H9 (cell line): ENCODE measurements around the gene FAM13A. TPM values are rescaled to one million over a fixed set of nuclear protein-coding genes. Genes with fewer than 3 reads are reported as not detected.

Source experiments
- DNase-seq: peaks from one replicate; pipeline ENCODE4 v3.0.0-alpha.2; 2017
- H2AFZ ChIP-seq: one replicate; pipeline ENCODE4 v1.6.1; 2013; ENCODE audit warnings: mild to moderate bottlenecking, low read length, control low read depth, moderate library complexity
- H2AK5ac ChIP-seq: 2 replicates; pipeline ENCODE4 v1.6.1; 2013; ENCODE audit warnings: low read length, control low read depth, mixed read lengths; ENCODE audit not compliant: insufficient read length
- H2BK120ac ChIP-seq: one replicate; pipeline ENCODE4 v1.6.1; 2013; ENCODE audit warnings: low read depth, mild to moderate bottlenecking, low read length, control low read depth, inconsistent platforms; ENCODE audit not compliant: poor library complexity, severe bottlenecking
- H2BK12ac ChIP-seq: 2 replicates; pipeline ENCODE4 v1.6.1; 2013; ENCODE audit warnings: low read length, control low read depth, mixed read lengths, low read depth; ENCODE audit not compliant: insufficient read length
- H2BK15ac ChIP-seq: 2 replicates; pipeline ENCODE4 v1.6.1; 2013; ENCODE audit warnings: low read depth, low read length, control low read depth
- H2BK20ac ChIP-seq: one replicate; pipeline ENCODE4 v1.6.1; 2013; ENCODE audit warnings: low read depth, mild to moderate bottlenecking, low read length, control low read depth, inconsistent platforms; ENCODE audit not compliant: poor library complexity, severe bottlenecking
- H2BK5ac ChIP-seq: 2 replicates; pipeline ENCODE4 v1.6.1; 2013; ENCODE audit warnings: low read length, control low read depth, mixed read lengths; ENCODE audit not compliant: insufficient read length
- H3K14ac ChIP-seq: 2 replicates; pipeline ENCODE4 v1.6.1; 2013; ENCODE audit warnings: low read length, control low read depth; ENCODE audit not compliant: insufficient read depth
- H3K18ac ChIP-seq: 2 replicates; pipeline ENCODE4 v1.6.1; 2013; ENCODE audit warnings: low read depth, mild to moderate bottlenecking, mixed read lengths, low read length, control low read depth; ENCODE audit not compliant: insufficient read length
- H3K23ac ChIP-seq: 2 replicates; pipeline ENCODE4 v1.6.1; 2013; ENCODE audit warnings: low read length, control low read depth, mixed read lengths, low read depth; ENCODE audit not compliant: insufficient read length
- H3K23me2 ChIP-seq: 2 replicates; pipeline ENCODE4 v1.6.1; 2013; ENCODE audit warnings: low read depth, mild to moderate bottlenecking, mixed read lengths, low read length, control low read depth; ENCODE audit not compliant: insufficient read length, poor library complexity, severe bottlenecking
- H3K27ac ChIP-seq: 2 replicates; pipeline ENCODE4 v1.5.1; 2013; ENCODE audit warnings: low read length, control low read depth, mixed read lengths, low read depth; ENCODE audit not compliant: insufficient read length
- H3K27me3 ChIP-seq: 2 replicates; pipeline ENCODE4 v1.6.1; 2013; ENCODE audit warnings: low read length, control low read depth, inconsistent platforms; ENCODE audit not compliant: insufficient read depth
- H3K4ac ChIP-seq: 2 replicates; pipeline ENCODE4 v1.6.1; 2013; ENCODE audit warnings: low read depth, mild to moderate bottlenecking, control low read depth, inconsistent platforms, low read length, moderate library complexity
- H3K4me1 ChIP-seq: 2 replicates; pipeline ENCODE4 v1.6.1; 2013; ENCODE audit warnings: low read length, control low read depth, inconsistent platforms; ENCODE audit not compliant: insufficient read depth
- H3K4me2 ChIP-seq: 2 replicates; pipeline ENCODE4 v1.6.1; 2013; ENCODE audit warnings: low read length, control low read depth, mixed read lengths; ENCODE audit not compliant: insufficient read length, insufficient read depth
- H3K56ac ChIP-seq: 2 replicates; pipeline ENCODE4 v1.6.1; 2013; ENCODE audit warnings: low read depth, mild to moderate bottlenecking, mixed read lengths, low read length, control low read depth; ENCODE audit not compliant: insufficient read length
- H3K79me1 ChIP-seq: 2 replicates; pipeline ENCODE4 v1.6.1; 2013; ENCODE audit warnings: low read depth, mild to moderate bottlenecking, moderate library complexity, low read length, control low read depth, inconsistent platforms; ENCODE audit not compliant: insufficient read depth, poor library complexity, severe bottlenecking
- H3K79me2 ChIP-seq: 2 replicates; pipeline ENCODE4 v1.6.1; 2013; ENCODE audit warnings: low read length, control low read depth, inconsistent platforms; ENCODE audit not compliant: insufficient read depth
- H3K9ac ChIP-seq: 2 replicates; pipeline ENCODE4 v1.6.1; 2013; ENCODE audit warnings: low read length, control low read depth, mixed read lengths; ENCODE audit not compliant: insufficient read length; ENCODE audit errors: extremely low read depth
- H3K9me3 ChIP-seq: one replicate; pipeline ENCODE4 v1.6.1; 2013; ENCODE audit warnings: low read depth, low read length, inconsistent platforms; ENCODE audit not compliant: control insufficient read depth
- H3T11ph ChIP-seq: one replicate; pipeline ENCODE4 v1.6.1; 2013; ENCODE audit warnings: mild to moderate bottlenecking, low read length, control low read depth, inconsistent platforms
- H4K20me1 ChIP-seq: one replicate; pipeline ENCODE4 v1.6.1; 2013; ENCODE audit not compliant: control insufficient read depth, insufficient read length, insufficient read depth
- H4K5ac ChIP-seq: 2 replicates; pipeline ENCODE4 v1.6.1; 2013; ENCODE audit warnings: low read depth, mild to moderate bottlenecking, mixed read lengths, low read length, control low read depth; ENCODE audit not compliant: insufficient read length
- H4K8ac ChIP-seq: replicated peaks from 2 replicates; pipeline ENCODE4 v1.6.1; 2013; ENCODE audit warnings: low read length, control low read depth, mixed read lengths, low read depth; ENCODE audit not compliant: insufficient read length
- H4K91ac ChIP-seq: 2 replicates; pipeline ENCODE4 v1.6.1; 2013; ENCODE audit warnings: low read depth, mild to moderate bottlenecking, moderate library complexity, mixed read lengths, low read length, control low read depth; ENCODE audit not compliant: insufficient read length
- H3K27ac Mint-ChIP-seq, 3 experiments: 2 replicates in 2 of 3; 3 replicates in 1 of 3; pipeline ENCODE4 v1.8.0; 2020 to 2021; ENCODE audit warnings: mixed read lengths in 3 of 3, mild to moderate bottlenecking in 1 of 3, moderate library complexity in 1 of 3
- H3K27me3 Mint-ChIP-seq: 2 replicates; pipeline ENCODE4 v1.8.0; 2021; ENCODE audit warnings: low read depth, mild to moderate bottlenecking, moderate library complexity, mixed read lengths
- H3K36me3 Mint-ChIP-seq, 3 experiments: 2 replicates in 2 of 3; 3 replicates in 1 of 3; pipeline ENCODE4 v1.8.0; 2020 to 2021; ENCODE audit warnings: low read depth in 3 of 3, mixed read lengths in 3 of 3; ENCODE audit not compliant: insufficient read depth in 1 of 3
- H3K4me1 Mint-ChIP-seq, 2 experiments: 2 replicates each; pipeline ENCODE4 v1.8.0; 2020; ENCODE audit warnings: mixed read lengths in 2 of 2
- H3K4me3 Mint-ChIP-seq, 2 experiments: 2 replicates in 1 of 2; 3 replicates in 1 of 2; pipeline ENCODE4 v1.8.0; 2020 to 2021; ENCODE audit warnings: mild to moderate bottlenecking in 2 of 2, mixed read lengths in 2 of 2, moderate library complexity in 1 of 2
- H3K9me3 Mint-ChIP-seq, 2 experiments: 2 replicates in 1 of 2; 3 replicates in 1 of 2; pipeline ENCODE4 v1.8.0; 2020; ENCODE audit warnings: mild to moderate bottlenecking in 2 of 2, mixed read lengths in 2 of 2, moderate library complexity in 1 of 2
- WGBS: extraction: QIAGEN DNeasy Blood & Tissue Kit; methylation state at CpG from one replicate; pipeline ENCODE4 v1.1.7; 2013; ENCODE audit warnings: missing lambda C conversion rate, low lambda C conversion rate, mixed read lengths; ENCODE audit not compliant: insufficient read length; ENCODE audit errors: extremely low coverage; 5-methylcytosine and 5-hydroxymethylcytosine counted together
- total RNA-seq: library from RNA; stranded (reverse); gene quantifications from 2 replicates; pipeline ENCODE4 v1.2.1, GENCODE V29; 2021
- TF ChIP-seq, protein P1 (sequence below): fragments of 200-600 bp; sonication (generic); conservative IDR thresholded peaks from 3 replicates; pipeline ENCODE4 v1.8.0; 2021; ENCODE audit warnings: antibody characterized with exemption, mild to moderate bottlenecking

Gene FAM13A
- total RNA-seq, 1 experiment from 2014 or later, result 12.7 TPM

DNA sequence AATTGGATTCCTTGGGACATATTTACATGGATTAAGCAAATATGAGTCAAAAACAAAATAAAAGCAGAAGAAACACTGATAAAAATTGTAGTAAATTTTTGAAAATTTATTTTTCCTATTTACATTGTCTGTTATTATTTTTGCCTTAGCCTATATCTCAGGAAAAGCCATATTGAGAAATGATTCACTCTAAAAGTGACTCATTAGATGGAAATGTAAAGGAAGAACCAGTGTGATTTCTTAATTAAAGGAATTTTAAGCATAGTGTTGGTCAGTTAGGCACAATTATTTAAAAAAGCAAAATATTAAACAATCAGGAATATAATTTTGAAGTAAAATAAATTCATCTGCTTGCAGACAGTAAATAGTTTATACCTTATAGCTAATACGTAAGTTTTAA, 191.9 kb downstream of the FAM13A start:
- Histone ChIP-seq H2AK5ac (no peak overlapping the region), H3K9ac (no peak overlapping the region)
- no CpG with 5 or more reads among the region's 1 CpG for WGBS

More for the DNA sequence above, 191.9 kb downstream of the FAM13A start:
- no peak overlapping the region for H3K4me2 ChIP-seq
- no peaks in the 10 kb centered on the region for H3K9me3 ChIP-seq
- no peak overlapping the region for H3K23ac ChIP-seq
- no peak overlapping the region for H3K56ac ChIP-seq
- H2BK120ac ChIP-seq, result no peak overlapping the region
- no peak overlapping the region for H4K5ac ChIP-seq
- no peaks in the 10 kb centered on the region for H3K79me1 ChIP-seq
- H3K27me3 Mint-ChIP-seq, result no peaks in the 10 kb centered on the region
- no peak overlapping the region for H2AFZ ChIP-seq
- H3K18ac ChIP-seq, result no peak overlapping the region
- no peak overlapping the region for H3K27ac ChIP-seq
- no peak for DNase-seq
- H4K8ac ChIP-seq, result no peak overlapping the region
- H3K4ac ChIP-seq, result no peak overlapping the region
- no peaks in the 10 kb centered on the region for H3K23me2 ChIP-seq
- no peaks in the 10 kb centered on the region for H3K79me2 ChIP-seq
- H3K14ac ChIP-seq, result no peak overlapping the region
- no peaks in the 10 kb centered on the region for H3K27me3 ChIP-seq
- H2BK20ac ChIP-seq, result no peak overlapping the region
- H3K36me3 Mint-ChIP-seq, result peaks cover under 1 to 7% (median 4%) of the 10 kb centered on the region in 3 experiments; a peak in 6 of 7 replicates
- H3K4me1 ChIP-seq, result no peaks in the 10 kb centered on the region
- no peak overlapping the region for H2BK15ac ChIP-seq
- H3T11ph ChIP-seq, result no peak overlapping the region
- TF ChIP-seq, protein P1, sequence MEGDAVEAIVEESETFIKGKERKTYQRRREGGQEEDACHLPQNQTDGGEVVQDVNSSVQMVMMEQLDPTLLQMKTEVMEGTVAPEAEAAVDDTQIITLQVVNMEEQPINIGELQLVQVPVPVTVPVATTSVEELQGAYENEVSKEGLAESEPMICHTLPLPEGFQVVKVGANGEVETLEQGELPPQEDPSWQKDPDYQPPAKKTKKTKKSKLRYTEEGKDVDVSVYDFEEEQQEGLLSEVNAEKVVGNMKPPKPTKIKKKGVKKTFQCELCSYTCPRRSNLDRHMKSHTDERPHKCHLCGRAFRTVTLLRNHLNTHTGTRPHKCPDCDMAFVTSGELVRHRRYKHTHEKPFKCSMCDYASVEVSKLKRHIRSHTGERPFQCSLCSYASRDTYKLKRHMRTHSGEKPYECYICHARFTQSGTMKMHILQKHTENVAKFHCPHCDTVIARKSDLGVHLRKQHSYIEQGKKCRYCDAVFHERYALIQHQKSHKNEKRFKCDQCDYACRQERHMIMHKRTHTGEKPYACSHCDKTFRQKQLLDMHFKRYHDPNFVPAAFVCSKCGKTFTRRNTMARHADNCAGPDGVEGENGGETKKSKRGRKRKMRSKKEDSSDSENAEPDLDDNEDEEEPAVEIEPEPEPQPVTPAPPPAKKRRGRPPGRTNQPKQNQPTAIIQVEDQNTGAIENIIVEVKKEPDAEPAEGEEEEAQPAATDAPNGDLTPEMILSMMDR, result no peak
- no peak overlapping the region for H2BK5ac ChIP-seq
- H4K20me1 ChIP-seq, result no peaks in the 10 kb centered on the region
- H3K27ac Mint-ChIP-seq, result no peak overlapping the region
- no peak overlapping the region for H2BK12ac ChIP-seq
- no peak overlapping the region for H4K91ac ChIP-seq
- peaks cover 5 to 7% of the 10 kb centered on the region in 2 experiments; a peak in 3 of 5 replicates for H3K9me3 Mint-ChIP-seq
- H3K4me3 Mint-ChIP-seq, result no peak overlapping the region
- H3K4me1 Mint-ChIP-seq, result no peaks in the 10 kb centered on the region
